IMR-90 (cell line): ENCODE measurements around the gene ANKRD9. TPM values are rescaled to one million over a fixed set of nuclear protein-coding genes. Genes with fewer than 3 reads are reported as not detected.

Experiments
- ATAC-seq: fragments of 200-7000 bp; cut with Tn5 transposase; 2 replicates; pipeline ENCODE4 v1.9.1; 2020; ENCODE audit warnings: low read depth, mild to moderate bottlenecking, moderate library complexity
- BruUV-seq: library from RNA; stranded (reverse); fragments of 400-500 nt; replicated peaks from 2 replicates; lab custom pipeline; 2021; lab: Mats Ljungman, UMichigan
- CTCF ChIA-PET: fragments of 300-600 bp; formaldehyde crosslinking; extraction: SDS; loops from one replicate; lab custom pipeline; 2021; ENCODE audit warnings: antibody characterized with exemption; lab: Yijun Ruan, JAX
- POLR2A ChIA-PET: fragments of 300-600 bp; sonication (Branson Sonifier 250); formaldehyde crosslinking; loops from one replicate; lab custom pipeline; 2022; ENCODE audit warnings: antibody characterized with exemption; ENCODE audit not compliant: unreplicated experiment; lab: Charles Lee
- DNase-seq: peaks from one replicate; pipeline ENCODE4 v3.0.0; 2013
- H2AFZ ChIP-seq: replicated peaks from 2 replicates; pipeline ENCODE3; 2013; ENCODE audit warnings: low read length, mild to moderate bottlenecking; ENCODE audit not compliant: poor library complexity
- H2AK5ac ChIP-seq: 2 replicates; pipeline ENCODE4 v1.6.1; 2013; ENCODE audit warnings: low read depth, low read length, inconsistent platforms
- H2AK9ac ChIP-seq: replicated peaks from 2 replicates; pipeline ENCODE3; 2013; ENCODE audit warnings: mild to moderate bottlenecking, low read depth, low read length, moderate library complexity; ENCODE audit not compliant: poor library complexity
- H2BK120ac ChIP-seq: 2 replicates; pipeline ENCODE4 v1.6.1; 2013; ENCODE audit warnings: low read depth, low read length, inconsistent platforms
- H2BK15ac ChIP-seq: 3 replicates; pipeline ENCODE4 v1.6.1; 2013; ENCODE audit warnings: low read depth, low read length, inconsistent platforms
- H2BK20ac ChIP-seq: 2 replicates; pipeline ENCODE4 v1.6.1; 2013; ENCODE audit warnings: low read depth, mild to moderate bottlenecking, inconsistent platforms, low read length, moderate library complexity
- H2BK5ac ChIP-seq: 2 replicates; pipeline ENCODE4 v1.6.1; 2013; ENCODE audit warnings: mild to moderate bottlenecking, low read depth, low read length, inconsistent platforms; ENCODE audit not compliant: poor library complexity, severe bottlenecking
- H3K14ac ChIP-seq: replicated peaks from 2 replicates; pipeline ENCODE4 v1.6.1; 2013; ENCODE audit warnings: low read depth, low read length, inconsistent platforms
- H3K18ac ChIP-seq: 2 replicates; pipeline ENCODE4 v1.6.1; 2013; ENCODE audit warnings: low read depth, low read length, control low read depth
- H3K23ac ChIP-seq: 2 replicates; pipeline ENCODE4 v1.6.1; 2013; ENCODE audit warnings: low read depth, low read length, inconsistent platforms
- H3K27ac ChIP-seq: 2 replicates; pipeline ENCODE4 v1.5.1; 2013; ENCODE audit warnings: mild to moderate bottlenecking, control low read depth, low read length; ENCODE audit not compliant: insufficient read depth
- H3K27me3 ChIP-seq: 2 replicates; pipeline ENCODE4 v1.6.1; 2013; ENCODE audit warnings: low read length; ENCODE audit not compliant: control insufficient read depth, insufficient read depth
- H3K36me3 ChIP-seq: 2 replicates; pipeline ENCODE4 v1.6.1; 2013; ENCODE audit warnings: low read length, mixed read lengths; ENCODE audit not compliant: control insufficient read depth, insufficient read depth
- H3K4ac ChIP-seq: 2 replicates; pipeline ENCODE4 v1.6.1; 2013; ENCODE audit warnings: low read depth, low read length, inconsistent platforms
- H3K4me1 ChIP-seq: 2 replicates; pipeline ENCODE4 v1.6.1; 2013; ENCODE audit warnings: low read length, mixed read lengths; ENCODE audit not compliant: control insufficient read depth, insufficient read depth
- H3K4me2 ChIP-seq: 2 replicates; pipeline ENCODE4 v1.6.1; 2013; ENCODE audit warnings: low read depth, mild to moderate bottlenecking, control low read depth, low read length, moderate library complexity
- H3K4me3 ChIP-seq: 2 replicates; pipeline ENCODE4 v1.5.1; 2013; ENCODE audit warnings: low read depth, mild to moderate bottlenecking, control low read depth, low read length, moderate library complexity; ENCODE audit not compliant: insufficient read depth
- H3K56ac ChIP-seq: 2 replicates; pipeline ENCODE4 v1.6.1; 2013; ENCODE audit warnings: low read length, inconsistent platforms; ENCODE audit not compliant: insufficient read depth; ENCODE audit errors: extremely low read depth
- H3K79me1 ChIP-seq, 2 experiments: 2 replicates each; pipeline ENCODE4 v1.6.1; 2013; ENCODE audit warnings: low read length in 2 of 2, inconsistent platforms in 1 of 2, low read depth in 1 of 2
- H3K9ac ChIP-seq: 2 replicates; pipeline ENCODE4 v1.6.1; 2013; ENCODE audit warnings: low read depth, low read length, control low read depth
- H3K9me1 ChIP-seq: 2 replicates; pipeline ENCODE4 v1.6.1; 2013; ENCODE audit warnings: low read length, inconsistent platforms; ENCODE audit not compliant: insufficient read depth
- H3K9me3 ChIP-seq: 2 replicates; pipeline ENCODE4 v1.6.1; 2013; ENCODE audit warnings: low read length; ENCODE audit not compliant: control insufficient read depth, insufficient read depth
- H4K20me1 ChIP-seq: 2 replicates; pipeline ENCODE4 v1.6.1; 2013; ENCODE audit warnings: low read length, inconsistent platforms; ENCODE audit not compliant: insufficient read depth
- H4K5ac ChIP-seq: 2 replicates; pipeline ENCODE4 v1.6.1; 2013; ENCODE audit warnings: mild to moderate bottlenecking, low read depth, low read length, control low read depth
- H4K8ac ChIP-seq, 2 experiments: 2 replicates each; pipeline ENCODE4 v1.6.1; 2013; ENCODE audit warnings: low read depth in 2 of 2, low read length in 2 of 2, control low read depth in 1 of 2, inconsistent platforms in 1 of 2
- H4K91ac ChIP-seq: 2 replicates; pipeline ENCODE4 v1.6.1; 2013; ENCODE audit warnings: low read depth, low read length, inconsistent platforms; ENCODE audit not compliant: insufficient read depth
- SMC3 ChIP-seq: fragments of 150-350 bp; IDR thresholded peaks from 2 replicates; pipeline ENCODE4 v1.6.1; 2016; ENCODE audit warnings: low read depth, mild to moderate bottlenecking, antibody characterized with exemption, low read length, moderate library complexity
- WGBS, 2 experiments: methylation state at CpG; one replicate each; pipeline versions ENCODE4 v1.1.5 to v1.1.7; 2013; ENCODE audit warnings: missing lambda C conversion rate in 2 of 2; ENCODE audit not compliant: insufficient read length in 1 of 2; ENCODE audit errors: extremely low coverage in 2 of 2; 5-methylcytosine and 5-hydroxymethylcytosine counted together
- dilution Hi-C: fragments of 300-500 bp; cut with HindIII; formaldehyde crosslinking; loops from one replicate; pipeline ENCODE4 v1.14.3; 2018; ENCODE audit warnings: low sequenced_read_pairs; ENCODE audit not compliant: unreplicated experiment
- in situ Hi-C: fragments of 300-500 bp; cut with MboI; formaldehyde crosslinking; loops from 3 replicates; pipeline ENCODE4 v1.14.3; 2019; ENCODE audit warnings: low sequenced_read_pairs, inconsistent platforms, mixed read lengths
- intact Hi-C: fragments of 100-400 bp; cut with micrococcal nuclease; formaldehyde crosslinking; loops from 2 replicates; pipeline ENCODE4 v1.10.0; 2022
- polyA plus RNA-seq, 3 experiments: library from polyadenylated mRNA; depleted of rRNA; stranded (reverse); fragments of >200 nt; gene quantifications; 2 replicates each; pipeline ENCODE4 v1.2.3, GENCODE V29; 2012; ENCODE audit warnings: low replicate concordance in 1 of 3
- total RNA-seq: library from RNA; depleted of rRNA; stranded (reverse); fragments of >200 nt; gene quantifications from 2 replicates; pipeline ENCODE4 v1.2.3, GENCODE V29; 2012

The ANKRD9 gene
- total and polyA plus RNA-seq, 2 of the 4 experiments (the other 2 are of a cell fraction): 3.9 to 15.7 TPM

GRCh38 chr14:102500713-102501112, 8.9 kb downstream of the ANKRD9 start:
- dilution Hi-C loops (no loop called here), in situ Hi-C loops (no loop called here), intact Hi-C loops (no loop called here)
- ATAC-seq (no peak), DNase-seq (no peak)
- no peak overlapping the region for H2BK5ac ChIP-seq
- H4K91ac ChIP-seq: no peak overlapping the region
- no peak for TF ChIP-seq SMC3
- H3K18ac ChIP-seq: no peak overlapping the region
- H3K4me2 ChIP-seq: no peak overlapping the region
- no peak overlapping the region for H3K14ac ChIP-seq
- no peaks in the 10 kb centered on the region for H3K27me3 ChIP-seq
- H3K56ac ChIP-seq: no peak overlapping the region
- no peak overlapping the region for H3K27ac ChIP-seq
- peaks cover 25% of the 10 kb centered on the region for H3K36me3 ChIP-seq
- H3K79me1 ChIP-seq: peaks cover 0 to 4% of the 10 kb centered on the region in 2 experiments; a peak in 2 of 4 replicates
- H4K20me1 ChIP-seq: no peaks in the 10 kb centered on the region
- BruUV-seq: no TSS peak
- no peak overlapping the region for H4K5ac ChIP-seq
- no peak overlapping the region for H2BK120ac ChIP-seq
- H2AFZ ChIP-seq: no peak overlapping the region
- H2AK9ac ChIP-seq: peak overlapping the region; percentile 23
- H2BK20ac ChIP-seq: no peak overlapping the region
- no peak overlapping the region for H2BK15ac ChIP-seq
- H3K9me3 ChIP-seq: no peaks in the 10 kb centered on the region
- H2AK5ac ChIP-seq: no peak overlapping the region
- 80% methylated on average over 3 of the region's 3 CpGs; no CpG with 5 or more reads in 1 of the 2 experiments for WGBS, 2 experiments
- H3K4ac ChIP-seq: no peak overlapping the region
- no peak overlapping the region for H3K4me3 ChIP-seq
- H3K23ac ChIP-seq: no peak overlapping the region
- ChIA-PET POLR2A (no interaction called here), CTCF (no interaction called here)
- no peak overlapping the region for H3K9ac ChIP-seq
- no peaks in the 10 kb centered on the region; the same call in 1 of the 2 replicates for H3K9me1 ChIP-seq
- H3K4me1 ChIP-seq: no peaks in the 10 kb centered on the region
- no peak overlapping the region for H4K8ac ChIP-seq
